GM23338 (cell line): Measurements from ENCODE around the gene DMBX1. TPM values are rescaled to one million over a fixed set of nuclear protein-coding genes. Genes with fewer than 3 reads are reported as not detected.

ENCODE experiments used
- ATAC-seq: fragments of 200-7000 bp; cut with Tn5 transposase; 3 replicates; pipeline ENCODE4 v1.9.1; 2020
- DNase-seq: peaks from one replicate; pipeline ENCODE4 v3.0.0-alpha.2; 2015; ENCODE audit warnings: low spot score
- H2AFZ ChIP-seq: fragments of 200-600 bp; sonication (generic); 2 replicates; pipeline ENCODE4 v1.8.0; 2016; ENCODE audit warnings: antibody characterized with exemption, mild to moderate bottlenecking, moderate library complexity
- H3F3A ChIP-seq: fragments of 200-600 bp; sonication (generic); replicated peaks from 2 replicates; pipeline ENCODE4 v1.8.0; 2017; ENCODE audit warnings: antibody characterized with exemption, mixed run types, low read depth
- H3K27ac ChIP-seq: fragments of 200-600 bp; sonication (generic); 2 replicates; pipeline ENCODE4 v1.6.1; 2016; ENCODE audit warnings: low read depth
- H3K27me3 ChIP-seq: fragments of 200-600 bp; sonication (generic); 2 replicates; pipeline ENCODE4 v1.8.0; 2016; ENCODE audit warnings: mild to moderate bottlenecking, mixed run types, moderate library complexity; ENCODE audit not compliant: insufficient read depth
- H3K36me3 ChIP-seq: fragments of 200-600 bp; sonication (generic); 2 replicates; pipeline ENCODE4 v1.8.0; 2016; ENCODE audit warnings: mild to moderate bottlenecking; ENCODE audit not compliant: insufficient read depth
- H3K4me1 ChIP-seq: fragments of 200-600 bp; sonication (generic); 2 replicates; pipeline ENCODE4 v1.8.0; 2016; ENCODE audit warnings: mild to moderate bottlenecking, moderate library complexity; ENCODE audit not compliant: insufficient read depth
- H3K4me2 ChIP-seq: fragments of 200-600 bp; sonication (generic); 2 replicates; pipeline ENCODE4 v1.7.1; 2017; ENCODE audit warnings: mixed run types
- H3K4me3 ChIP-seq: fragments of 200-600 bp; sonication (generic); 2 replicates; pipeline ENCODE4 v1.6.1; 2016; ENCODE audit warnings: mixed run types
- H3K79me2 ChIP-seq: fragments of 200-600 bp; sonication (generic); replicated peaks from 2 replicates; pipeline ENCODE4 v1.8.0; 2017; ENCODE audit warnings: mild to moderate bottlenecking; ENCODE audit not compliant: insufficient read depth
- H3K9me2 ChIP-seq: fragments of 200-600 bp; sonication (generic); 2 replicates; pipeline ENCODE4 v1.8.0; 2017; ENCODE audit not compliant: insufficient read depth
- H4K20me1 ChIP-seq: fragments of 200-600 bp; sonication (generic); replicated peaks from 2 replicates; pipeline ENCODE4 v1.8.0; 2017; ENCODE audit warnings: mild to moderate bottlenecking; ENCODE audit not compliant: insufficient read depth
- H3K27ac Mint-ChIP-seq: 2 replicates; pipeline ENCODE4 v1.8.0; 2020; ENCODE audit warnings: inconsistent platforms, mild to moderate bottlenecking, moderate library complexity, mixed read lengths
- H3K27me3 Mint-ChIP-seq: 3 replicates; pipeline ENCODE4 v1.8.0; 2022; ENCODE audit warnings: low read depth, mild to moderate bottlenecking, moderate library complexity, mixed read lengths, inconsistent platforms; ENCODE audit not compliant: insufficient read depth, poor library complexity
- H3K36me3 Mint-ChIP-seq: 3 replicates; pipeline ENCODE4 v1.8.0; 2021; ENCODE audit warnings: low read depth, mild to moderate bottlenecking, inconsistent platforms, moderate library complexity, mixed read lengths
- H3K4me1 Mint-ChIP-seq: 3 replicates; pipeline ENCODE4 v1.8.0; 2020; ENCODE audit warnings: mild to moderate bottlenecking, inconsistent platforms, mixed read lengths
- H3K4me3 Mint-ChIP-seq: 3 replicates; pipeline ENCODE4 v1.8.0; 2021; ENCODE audit warnings: moderate library complexity, mild to moderate bottlenecking, inconsistent platforms, mixed read lengths
- H3K9me3 Mint-ChIP-seq: 3 replicates; pipeline ENCODE4 v1.8.0; 2020; ENCODE audit warnings: moderate library complexity, mild to moderate bottlenecking, inconsistent platforms, mixed read lengths
- CREB1 ChIP-seq: fragments of 250-450 bp; sonication (Bioruptor Pico); IDR thresholded peaks from 2 replicates; pipeline ENCODE4 v1.5.0; 2020; ENCODE audit warnings: low read depth, mild to moderate bottlenecking, moderate library complexity
- EZH2 ChIP-seq: fragments of 200-600 bp; sonication (generic); IDR thresholded peaks from one replicate; pipeline ENCODE4 v1.8.0; 2017; ENCODE audit warnings: antibody characterized with exemption, mild to moderate bottlenecking, low read depth; ENCODE audit not compliant: unreplicated experiment
- EZH2phosphoT487 ChIP-seq: fragments of 200-600 bp; sonication (generic); IDR thresholded peaks from one replicate; pipeline ENCODE4 v1.8.1; 2018; ENCODE audit warnings: antibody characterized with exemption; ENCODE audit not compliant: unreplicated experiment
- JUNB ChIP-seq: IDR thresholded peaks from one replicate; pipeline ENCODE4 v1.6.1; 2016; ENCODE audit warnings: antibody characterized with exemption; ENCODE audit not compliant: unreplicated experiment
- POLR2AphosphoS5 ChIP-seq: IDR thresholded peaks from 2 replicates; pipeline ENCODE4 v1.6.1; 2016; ENCODE audit warnings: antibody characterized with exemption, low read depth
- STAT1 ChIP-seq: IDR thresholded peaks from one replicate; pipeline ENCODE4 v1.6.1; 2016; ENCODE audit warnings: antibody characterized with exemption; ENCODE audit not compliant: unreplicated experiment
- ZNF114 ChIP-seq: fragments of 250-450 bp; sonication (Bioruptor Pico); IDR thresholded peaks from 2 replicates; pipeline ENCODE4 v1.5.0; 2020; ENCODE audit warnings: mild to moderate bottlenecking, moderate library complexity
- polyA plus RNA-seq: library from polyadenylated mRNA; unstranded; fragments of >200 nt; fragmentation: Nextera tagmentation; extraction: Ambion mirVana; gene quantifications from 2 replicates; pipeline ENCODE4 v1.2.1, GENCODE V29; 2016
- total RNA-seq: library from RNA; depleted of rRNA; stranded (reverse); fragments of >200 nt; shearing (Covaris generic); gene quantifications from 2 replicates; pipeline ENCODE4 v1.2.3, GENCODE V29; 2014
- TF ChIP-seq, protein P1 (sequence below): IDR thresholded peaks from 2 replicates; pipeline ENCODE4 v1.6.1; 2016; ENCODE audit warnings: antibody characterized with exemption
- TF ChIP-seq, protein P2 (sequence below), 2 experiments: fragments of 200-600 bp in 1 of 2; sonication (generic) in 1 of 2; conservative IDR thresholded peaks; 2 replicates each; pipeline versions ENCODE4 v1.5.1 to v1.6.1; 2016 to 2017; ENCODE audit warnings: antibody characterized with exemption in 2 of 2, low read depth in 2 of 2, mild to moderate bottlenecking in 2 of 2, moderate library complexity in 1 of 2

Gene DMBX1
- total and polyA plus RNA-seq, 2 experiments from 2014 or later = 0.11 TPM; not detected in 1

DNA sequence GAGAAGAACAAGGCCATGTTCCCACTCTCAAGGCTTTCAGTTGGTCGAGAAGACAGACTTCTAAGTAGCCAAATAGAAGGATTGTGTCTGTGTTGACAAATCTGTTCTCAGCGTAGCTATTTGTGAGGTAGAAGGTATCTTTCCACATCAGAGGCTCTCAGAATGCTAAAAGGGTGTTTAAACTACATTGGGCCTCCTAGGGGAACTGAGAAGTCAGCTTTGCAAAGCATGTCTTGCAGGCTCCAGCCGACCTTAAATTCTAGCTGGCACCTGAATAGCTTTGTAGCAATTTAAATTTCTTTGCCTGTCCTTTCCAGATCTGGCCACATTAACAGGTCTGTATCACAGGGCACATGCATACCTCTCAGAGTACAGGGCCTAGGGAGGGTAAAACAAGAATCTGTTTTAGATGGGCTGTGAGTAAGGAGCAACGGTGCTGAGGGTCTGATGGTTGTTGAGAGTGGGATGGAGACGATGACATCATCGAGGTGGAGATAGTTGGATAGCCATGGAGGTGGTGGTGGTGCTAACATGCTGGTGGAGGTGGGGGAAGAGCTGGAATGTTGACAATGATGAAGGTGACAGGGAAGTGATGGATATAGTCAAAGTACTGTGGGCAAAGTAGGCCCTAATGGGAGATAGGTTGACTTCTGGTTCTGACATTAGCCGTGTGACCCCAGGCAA, 17.0 kb upstream of the DMBX1 start:
- TF ChIP-seq, protein P1, sequence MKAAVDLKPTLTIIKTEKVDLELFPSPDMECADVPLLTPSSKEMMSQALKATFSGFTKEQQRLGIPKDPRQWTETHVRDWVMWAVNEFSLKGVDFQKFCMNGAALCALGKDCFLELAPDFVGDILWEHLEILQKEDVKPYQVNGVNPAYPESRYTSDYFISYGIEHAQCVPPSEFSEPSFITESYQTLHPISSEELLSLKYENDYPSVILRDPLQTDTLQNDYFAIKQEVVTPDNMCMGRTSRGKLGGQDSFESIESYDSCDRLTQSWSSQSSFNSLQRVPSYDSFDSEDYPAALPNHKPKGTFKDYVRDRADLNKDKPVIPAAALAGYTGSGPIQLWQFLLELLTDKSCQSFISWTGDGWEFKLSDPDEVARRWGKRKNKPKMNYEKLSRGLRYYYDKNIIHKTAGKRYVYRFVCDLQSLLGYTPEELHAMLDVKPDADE = no peak
- no peak for TF ChIP-seq POLR2AphosphoS5
- TF ChIP-seq, protein P2, sequence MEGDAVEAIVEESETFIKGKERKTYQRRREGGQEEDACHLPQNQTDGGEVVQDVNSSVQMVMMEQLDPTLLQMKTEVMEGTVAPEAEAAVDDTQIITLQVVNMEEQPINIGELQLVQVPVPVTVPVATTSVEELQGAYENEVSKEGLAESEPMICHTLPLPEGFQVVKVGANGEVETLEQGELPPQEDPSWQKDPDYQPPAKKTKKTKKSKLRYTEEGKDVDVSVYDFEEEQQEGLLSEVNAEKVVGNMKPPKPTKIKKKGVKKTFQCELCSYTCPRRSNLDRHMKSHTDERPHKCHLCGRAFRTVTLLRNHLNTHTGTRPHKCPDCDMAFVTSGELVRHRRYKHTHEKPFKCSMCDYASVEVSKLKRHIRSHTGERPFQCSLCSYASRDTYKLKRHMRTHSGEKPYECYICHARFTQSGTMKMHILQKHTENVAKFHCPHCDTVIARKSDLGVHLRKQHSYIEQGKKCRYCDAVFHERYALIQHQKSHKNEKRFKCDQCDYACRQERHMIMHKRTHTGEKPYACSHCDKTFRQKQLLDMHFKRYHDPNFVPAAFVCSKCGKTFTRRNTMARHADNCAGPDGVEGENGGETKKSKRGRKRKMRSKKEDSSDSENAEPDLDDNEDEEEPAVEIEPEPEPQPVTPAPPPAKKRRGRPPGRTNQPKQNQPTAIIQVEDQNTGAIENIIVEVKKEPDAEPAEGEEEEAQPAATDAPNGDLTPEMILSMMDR (conservative IDR thresholded peaks at IDR 0.05; ENCODE audit: low read depth in 2 of 2) = no peak
- TF ChIP-seq STAT1 = no peak
- no peak overlapping the region for H3K27ac ChIP-seq
- Mint-ChIP-seq H3K9me3 (no peaks in the 10 kb centered on the region), H3K27me3 (peaks cover 27% of the 10 kb centered on the region), H3K27ac (no peak overlapping the region), H3K4me3 (no peak overlapping the region), H3K36me3 (no peaks in the 10 kb centered on the region), H3K4me1 (peaks cover 28% of the 10 kb centered on the region)
- H3K4me3 ChIP-seq = no peak overlapping the region
- no peaks in the 10 kb centered on the region for H3K36me3 ChIP-seq
- no peaks in the 10 kb centered on the region for H3K9me2 ChIP-seq
- 0 out of 2 replicates have a peak, but pooled peaks cover under 1% of the 10 kb centered on the region for H3F3A ChIP-seq
- ATAC-seq (no peak), DNase-seq (no peak)
- H3K79me2 ChIP-seq = no peaks in the 10 kb centered on the region
- H2AFZ ChIP-seq = no peak overlapping the region
- no peak overlapping the region for H3K4me2 ChIP-seq
- peaks cover 96% of the 10 kb centered on the region for H3K27me3 ChIP-seq
- peaks cover 11% of the 10 kb centered on the region for H3K4me1 ChIP-seq
- H4K20me1 ChIP-seq = no peaks in the 10 kb centered on the region

DNA sequence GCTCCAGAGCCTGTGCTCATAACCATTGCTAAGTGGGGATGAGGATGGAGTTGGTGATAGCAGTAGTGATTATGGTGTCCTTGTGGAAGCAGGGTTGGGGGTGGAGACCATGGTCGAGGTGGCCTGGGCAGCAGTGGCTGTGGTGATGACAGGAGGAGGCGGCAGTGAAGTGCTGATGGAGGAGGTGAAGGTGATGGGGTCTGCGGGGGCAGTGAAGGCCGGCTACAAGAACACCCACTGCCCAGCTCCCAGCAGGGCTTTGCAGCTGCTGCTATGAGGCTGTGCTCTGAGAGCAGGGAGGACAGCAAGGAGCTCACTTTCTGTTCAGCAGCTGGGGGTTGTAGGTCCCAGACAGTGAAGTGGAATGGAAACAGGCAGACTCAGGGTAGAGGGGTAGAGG, 15.6 kb upstream of the DMBX1 start:
- H3K4me3 Mint-ChIP-seq = no peak overlapping the region
- H3K4me1 Mint-ChIP-seq = peaks cover 28% of the 10 kb centered on the region
- no peak overlapping the region for H3K27ac Mint-ChIP-seq
- Histone ChIP-seq H3K27me3 (peaks cover 96% of the 10 kb centered on the region), H2AFZ (no peak overlapping the region), H3K79me2 (no peaks in the 10 kb centered on the region), H3K4me3 (no peak overlapping the region), H3F3A (no peaks in the 10 kb centered on the region), H3K4me2 (no peak overlapping the region), H3K4me1 (peaks cover 11% of the 10 kb centered on the region), H3K36me3 (no peaks in the 10 kb centered on the region), H3K27ac (no peak overlapping the region), H4K20me1 (no peaks in the 10 kb centered on the region), H3K9me2 (no peaks in the 10 kb centered on the region)
- H3K36me3 Mint-ChIP-seq = no peaks in the 10 kb centered on the region
- DNase-seq (no peak), ATAC-seq (no peak)
- peaks cover 20% of the 10 kb centered on the region for H3K27me3 Mint-ChIP-seq
- no peaks in the 10 kb centered on the region for H3K9me3 Mint-ChIP-seq
- TF ChIP-seq CREB1 (CRISPR knock-in tag) = no peak
- TF ChIP-seq, protein P1 = no peak
- no peak for TF ChIP-seq JUNB
- TF ChIP-seq, protein P2 (conservative IDR thresholded peaks at IDR 0.05; ENCODE audit: low read depth in 2 of 2) = no peak
- TF ChIP-seq EZH2 = no peak
- no peak for TF ChIP-seq EZH2phosphoT487
- TF ChIP-seq ZNF114 (CRISPR knock-in tag) = no peak
